ENCODE measurements around the gene TRAF7. TPM values are rescaled to one million over a fixed set of nuclear protein-coding genes. Genes with fewer than 3 reads are reported as not detected.

Gene TRAF7
- total RNA-seq, 1 experiment from 2014 or later = 160 TPM

- no peaks in the 10 kb centered on the region for H3K9me2 ChIP-seq (ENCODE audit: insufficient read depth)
- DNase-seq (ENCODE audit: low read depth, low spot score) (no peak), ATAC-seq (no peak)
- no peak overlapping the region for H2AFZ ChIP-seq (ENCODE audit: low read depth, low read length, poor library complexity, severe bottlenecking)
- ChIA-PET RAD21 (ENCODE audit: low non-redundant PET in 1 of 2, low total read pairs in 2 of 2, uncharacterized antibody in 2 of 2, unreplicated experiment in 2 of 2) (no interaction called here), CTCF (no interaction called here), POLR2A (interaction anchor here (1.2 kb wide), 1 partner anchor 35 kb away, joined by 3 read pairs; the partner anchor contains the start of gene TRAF7)
- no peaks in the 10 kb centered on the region for H4K20me1 ChIP-seq (ENCODE audit: insufficient read depth)
- no TSS peak for BruUV-seq (replicated peaks)
- no peaks in the 10 kb centered on the region for H3K36me3 ChIP-seq (ENCODE audit: control insufficient read depth in 1 of 2, insufficient read depth in 2 of 2, low read length in 2 of 2)
- no peak overlapping the region for H3K9ac ChIP-seq (ENCODE audit: low read length)
- no peaks in the 10 kb centered on the region for H3K79me2 ChIP-seq (ENCODE audit: insufficient read depth, low read length)
- TF ChIP-seq POLR2AphosphoS5 (IDR thresholded peaks at IDR 0.05; ENCODE audit: low read depth, low read length) (no peak), ZFX (IDR thresholded peaks at IDR 0.05) (no peak), ZNF274 (IDR thresholded peaks at IDR 0.05; ENCODE audit: low read depth, low read length) (no peak), SIN3A (IDR thresholded peaks at IDR 0.05; ENCODE audit: low read depth) (no peak), CEBPB (IDR thresholded peaks at IDR 0.05; ENCODE audit: low read depth) (no peak), REST (IDR thresholded peaks at IDR 0.05; ENCODE audit: low read depth) (no peak), ELF1 (IDR thresholded peaks at IDR 0.05; ENCODE audit: borderline replicate concordance, low read depth) (no peak), EZH2phosphoT487 (IDR thresholded peaks at IDR 0.05; ENCODE audit: borderline replicate concordance) (no peak), POLR2A (IDR thresholded peaks at IDR 0.05; ENCODE audit: borderline replicate concordance, extremely low read depth, insufficient read depth, insufficient read length) (no peak), TCF7L2 (IDR thresholded peaks at IDR 0.05; ENCODE audit: borderline replicate concordance, extremely low read depth, insufficient read depth, insufficient read length) (no peak), MAX (IDR thresholded peaks at IDR 0.05) (no peak), FOSL1 (IDR thresholded peaks at IDR 0.05; ENCODE audit: low read depth) (no peak), YY1 (IDR thresholded peaks at IDR 0.05; ENCODE audit: extremely low read depth, insufficient replicate concordance, low read depth, low read length) (no peak), SP1 (IDR thresholded peaks at IDR 0.05; ENCODE audit: low read depth) (no peak), ATF3 (IDR thresholded peaks at IDR 0.05) (no peak), RAD21 (IDR thresholded peaks at IDR 0.05; ENCODE audit: low read depth) (no peak)
- peaks cover 2 to 11% of the 10 kb centered on the region in 2 experiments for H3K4me1 ChIP-seq (ENCODE audit: control insufficient read depth in 1 of 2, insufficient read depth in 2 of 2, low read length in 2 of 2)
- H3K9me3 ChIP-seq (ENCODE audit: control insufficient read depth in 1 of 2, insufficient read depth in 1 of 2, low read depth in 1 of 2, low read length in 2 of 2) = no peaks in the 10 kb centered on the region
- no peak overlapping the region for H3K27ac ChIP-seq (ENCODE audit: low read depth, low read length)
- H3K27me3 ChIP-seq (ENCODE audit: insufficient read depth, low read length) = no peaks in the 10 kb centered on the region
- no peak overlapping the region for H3K4me3 ChIP-seq (replicated peaks in 1 of 2; ENCODE audit: low read depth in 1 of 2, low read length in 2 of 2)
- intact Hi-C loops (cut with micrococcal nuclease) = loop anchor here (10.0 kb wide), 1 partner anchor 315 kb away; no protein-coding TSS in a partner anchor
- no peak overlapping the region for H3K4me2 ChIP-seq (ENCODE audit: low read length)
These were observed 34.5 kb downstream of the TRAF7 start for GRCh38 chr16:2190002-2190658.
